HEK293T (cell line): ENCODE results near the gene ITGA11.

Experiments used
- ARNT ChIP-seq: fragments of 450-650 bp; IDR thresholded peaks from 2 replicates; pipeline ENCODE4 v1.6.1; 2017; ENCODE audit warnings: mild to moderate bottlenecking
- BHLHE40 ChIP-seq: fragments of 450-650 bp; IDR thresholded peaks from 2 replicates; pipeline ENCODE4 v1.6.1; 2016; ENCODE audit warnings: mild to moderate bottlenecking, moderate library complexity, borderline replicate concordance
- ELF4 ChIP-seq: fragments of 450-650 bp; IDR thresholded peaks from 2 replicates; pipeline ENCODE4 v1.6.1; 2017; ENCODE audit warnings: antibody characterized with exemption
- FOXK2 ChIP-seq: fragments of 450-650 bp; IDR thresholded peaks from 2 replicates; pipeline ENCODE4 v1.6.1; 2016; ENCODE audit warnings: mild to moderate bottlenecking
- FOXM1 ChIP-seq: fragments of 450-650 bp; IDR thresholded peaks from 2 replicates; pipeline ENCODE4 v1.6.1; 2017; ENCODE audit warnings: mild to moderate bottlenecking, borderline replicate concordance
- HDGF ChIP-seq: fragments of 450-650 bp; IDR thresholded peaks from 2 replicates; pipeline ENCODE4 v1.6.1; 2017; ENCODE audit warnings: antibody characterized with exemption, borderline replicate concordance
- SP1 ChIP-seq: fragments of 450-650 bp; IDR thresholded peaks from 2 replicates; pipeline ENCODE4 v1.6.1; 2017
- SUZ12 ChIP-seq: fragments of 450-650 bp; IDR thresholded peaks from 2 replicates; pipeline ENCODE4 v1.6.1; 2016; ENCODE audit warnings: mild to moderate bottlenecking
- TARDBP ChIP-seq: fragments of 450-650 bp; IDR thresholded peaks from 2 replicates; pipeline ENCODE4 v1.6.1; 2016

GRCh38 chr15:68315035-68315434 lies 116.9 kb downstream of the ITGA11 start:
- TF ChIP-seq TARDBP (no peak), HDGF (no peak), SP1 (no peak), ELF4 (no peak), FOXK2 (no peak), FOXM1 (no peak), BHLHE40 (no peak), SUZ12 (no peak), ARNT (no peak)
